Gastroesophageal sphincter (tissue), 3 donors: ENCODE measurements around the gene GPATCH1.

Experiments used
- POLR2AphosphoS5 ChIP-seq: sonication (generic); formaldehyde crosslinking; IDR thresholded peaks from one replicate; pipeline ENCODE4 v1.6.1; 2017; ENCODE audit warnings: antibody characterized with exemption
- TF ChIP-seq, protein P1 (sequence below), 4 experiments: fragments of 200-600 bp in 2 of 4; fragments of 450-650 bp in 2 of 4; sonication (generic) in 1 of 4; IDR thresholded peaks; one replicate each; pipeline ENCODE4 v1.5.1; 2017 to 2019; ENCODE audit warnings: antibody characterized with exemption in 4 of 4, mild to moderate bottlenecking in 2 of 4, moderate library complexity in 2 of 4

DNA sequence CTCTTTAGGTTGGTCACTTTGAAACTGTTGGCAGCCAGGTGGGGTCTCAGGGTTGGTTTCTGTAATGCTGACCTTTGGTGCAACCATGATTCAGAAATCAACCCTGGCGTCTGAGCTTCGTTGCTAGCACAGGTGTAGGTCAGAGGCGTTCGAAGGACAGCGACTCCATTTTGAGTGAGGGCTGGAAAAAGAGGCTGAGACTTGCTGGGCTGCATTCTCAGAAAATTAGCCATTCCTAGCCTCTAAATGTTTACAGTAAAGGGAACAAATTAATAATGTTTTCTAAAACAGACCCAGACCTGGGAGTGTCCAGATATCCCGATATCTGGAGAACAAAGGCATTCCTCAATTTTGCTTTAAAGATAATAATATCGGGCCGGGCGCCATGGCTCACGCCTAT lies 45.5 kb upstream of the GPATCH1 start:
- TF ChIP-seq, protein P1, sequence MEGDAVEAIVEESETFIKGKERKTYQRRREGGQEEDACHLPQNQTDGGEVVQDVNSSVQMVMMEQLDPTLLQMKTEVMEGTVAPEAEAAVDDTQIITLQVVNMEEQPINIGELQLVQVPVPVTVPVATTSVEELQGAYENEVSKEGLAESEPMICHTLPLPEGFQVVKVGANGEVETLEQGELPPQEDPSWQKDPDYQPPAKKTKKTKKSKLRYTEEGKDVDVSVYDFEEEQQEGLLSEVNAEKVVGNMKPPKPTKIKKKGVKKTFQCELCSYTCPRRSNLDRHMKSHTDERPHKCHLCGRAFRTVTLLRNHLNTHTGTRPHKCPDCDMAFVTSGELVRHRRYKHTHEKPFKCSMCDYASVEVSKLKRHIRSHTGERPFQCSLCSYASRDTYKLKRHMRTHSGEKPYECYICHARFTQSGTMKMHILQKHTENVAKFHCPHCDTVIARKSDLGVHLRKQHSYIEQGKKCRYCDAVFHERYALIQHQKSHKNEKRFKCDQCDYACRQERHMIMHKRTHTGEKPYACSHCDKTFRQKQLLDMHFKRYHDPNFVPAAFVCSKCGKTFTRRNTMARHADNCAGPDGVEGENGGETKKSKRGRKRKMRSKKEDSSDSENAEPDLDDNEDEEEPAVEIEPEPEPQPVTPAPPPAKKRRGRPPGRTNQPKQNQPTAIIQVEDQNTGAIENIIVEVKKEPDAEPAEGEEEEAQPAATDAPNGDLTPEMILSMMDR (IDR thresholded peaks at IDR 0.05) = no peak
- no peak for TF ChIP-seq POLR2AphosphoS5
